ENCODE results near the gene ZDHHC7. TPM values are rescaled to one million over a fixed set of nuclear protein-coding genes. Genes with fewer than 3 reads are reported as not detected.

ZDHHC7 gene
- total and polyA plus RNA-seq, 2 of the 8 experiments (the other 6 are each of a cell fraction or from before 2014, with no cell fraction given) = 40.5 to 56.3 TPM

DNA sequence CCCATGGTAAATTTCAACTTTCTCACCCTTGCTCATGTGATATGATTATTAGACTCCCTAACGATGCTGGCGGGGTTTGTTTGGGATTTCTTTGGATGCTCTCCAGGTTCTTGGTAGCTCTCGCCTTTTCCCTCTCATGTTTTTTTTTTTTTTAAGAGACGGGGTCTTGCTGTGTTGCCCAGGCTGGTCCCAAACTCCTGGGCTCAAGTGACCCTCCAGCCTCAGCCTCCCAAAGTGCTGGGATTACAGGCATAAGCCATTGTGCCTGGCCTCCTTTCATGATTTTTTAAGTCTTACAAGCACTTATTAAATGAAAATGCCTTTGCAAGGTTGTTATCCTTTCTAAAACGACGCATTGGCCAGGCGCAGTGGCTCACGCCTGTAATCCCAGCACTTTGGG lies 40.3 kb upstream of the ZDHHC7 start:
- Histone ChIP-seq H2BK5ac (ENCODE audit: low read depth, low read length) (no peak overlapping the region), H3K9me3 (ENCODE audit: insufficient read depth in 2 of 2, low read depth in 1 of 2, low read length in 1 of 2) (no peaks in the 10 kb centered on the region), H2AFZ (ENCODE audit: low read length) (no peak overlapping the region), H3K4me2 (ENCODE audit: insufficient read depth in 1 of 2, low read depth in 2 of 2, low read length in 2 of 2) (no peak overlapping the region), H2AK5ac (ENCODE audit: low read depth, low read length) (no peak overlapping the region), H3K27ac (ENCODE audit: low read depth, low read length) (no peak overlapping the region), H3K4me3 (ENCODE audit: extremely low read depth in 1 of 4, insufficient read depth in 2 of 4, low read depth in 3 of 4, low read length in 4 of 4) (no peak overlapping the region), H3K4me1 (replicated peaks in 1 of 4; ENCODE audit: control insufficient read depth in 3 of 4, insufficient read depth in 4 of 4, low read length in 3 of 4) (peaks cover 0 to 6% (median 4%) of the 10 kb centered on the region in 4 experiments; a peak in 4 of 7 replicates), H3K9ac (replicated peaks in 1 of 4; ENCODE audit: extremely low read depth in 1 of 4, low read depth in 3 of 4, low read length in 3 of 4) (no peak overlapping the region), H3K79me2 (ENCODE audit: control insufficient read depth in 1 of 2, insufficient read depth in 2 of 2, low read length in 2 of 2) (no peaks in the 10 kb centered on the region), H3K18ac (ENCODE audit: extremely low read depth, low read length) (no peak overlapping the region), H3K56ac (replicated peaks; ENCODE audit: insufficient read length, low read depth, low read length) (no peak overlapping the region), H4K8ac (ENCODE audit: extremely low read depth, insufficient read depth, low read length) (no peak overlapping the region), H2BK12ac (ENCODE audit: low read depth, low read length) (no peak overlapping the region), H3K23ac (ENCODE audit: insufficient read length) (no peak overlapping the region), H4K5ac (ENCODE audit: insufficient read length, low read depth, low read length) (no peak overlapping the region), H3K4ac (replicated peaks; ENCODE audit: insufficient read length, low read depth, low read length) (no peak overlapping the region), H2BK20ac (ENCODE audit: low read length) (no peak overlapping the region), H3K14ac (ENCODE audit: insufficient read length) (no peak overlapping the region), H3K36me3 (ENCODE audit: control insufficient read depth in 2 of 4, insufficient read depth in 4 of 4, low read length in 3 of 4) (no peaks in the 10 kb centered on the region), H2BK15ac (ENCODE audit: low read length) (no peak overlapping the region), H3K27me3 (replicated peaks in 1 of 4; ENCODE audit: control insufficient read depth in 3 of 4, extremely low read depth in 1 of 4, insufficient read depth in 3 of 4, low read length in 3 of 4) (no peaks in the 10 kb centered on the region), H2BK120ac (replicated peaks; ENCODE audit: low read depth, low read length) (no peak overlapping the region), H3K23me2 (ENCODE audit: low read depth, low read length) (no peaks in the 10 kb centered on the region), H3K79me1 (ENCODE audit: low read depth, low read length) (no peaks in the 10 kb centered on the region), H4K20me1 (replicated peaks in 1 of 2; ENCODE audit: control insufficient read depth in 1 of 2, insufficient read depth in 2 of 2, low read length in 2 of 2) (peaks cover 0 to 2% of the 10 kb centered on the region in 2 experiments), H4K91ac (replicated peaks; ENCODE audit: insufficient read length, low read length) (no peak overlapping the region)
- POLR2A ChIA-PET (ENCODE audit: partially characterized antibody) = no interaction called here
- FAIRE-seq = no peak
- CTCF ChIA-PET (ENCODE audit: partially characterized antibody) = interaction anchor here (0.9 to 1.2 kb wide), 4 partner anchors 20 to 81 kb away, joined by 3 to 4 read pairs (median 4); no protein-coding TSS in a partner anchor
- WGBS, 2 experiments (ENCODE audit: extremely low coverage in 1 of 2, insufficient coverage in 1 of 2, insufficient read length in 1 of 2, insufficient replicate concordance in 2 of 2, low coverage in 1 of 2, low lambda C conversion rate in 2 of 2, missing lambda C conversion rate in 1 of 2) = 85% methylated on average over 7 of the region's 8 CpGs; no CpG with 5 or more reads in 1 of the 2 experiments
- DNase-seq (ENCODE audit: low read depth in 1 of 2, low spot score in 2 of 2) = no peak
- TF ChIP-seq, protein P1, sequence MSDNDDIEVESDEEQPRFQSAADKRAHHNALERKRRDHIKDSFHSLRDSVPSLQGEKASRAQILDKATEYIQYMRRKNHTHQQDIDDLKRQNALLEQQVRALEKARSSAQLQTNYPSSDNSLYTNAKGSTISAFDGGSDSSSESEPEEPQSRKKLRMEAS (IDR thresholded peaks at IDR 0.05) = no peak
- TF ChIP-seq CTBP2 (IDR thresholded peaks at IDR 0.05; ENCODE audit: borderline replicate concordance, insufficient read depth, insufficient read length, low read length) = no peak
- TF ChIP-seq KDM4A (IDR thresholded peaks at IDR 0.05; ENCODE audit: low read depth, low read length, severe bottlenecking) = no peak
- TF ChIP-seq PHF8 (conservative IDR thresholded peaks at IDR 0.05; ENCODE audit: low read depth, low read length) = no peak
- TF ChIP-seq EGR1 (IDR thresholded peaks at IDR 0.05; ENCODE audit: borderline replicate concordance, low read depth, low read length) = no peak
- TF ChIP-seq GABPA (IDR thresholded peaks at IDR 0.05; ENCODE audit: borderline replicate concordance, insufficient read depth, low read length) = no peak
- TF ChIP-seq GTF2F1 (IDR thresholded peaks at IDR 0.05; ENCODE audit: borderline replicate concordance, low read depth, low read length) = no peak
- TF ChIP-seq BCL11A (IDR thresholded peaks at IDR 0.05; ENCODE audit: low read depth in 2 of 2, low read length in 2 of 2) = no peak
- TF ChIP-seq ASH2L (IDR thresholded peaks at IDR 0.05; ENCODE audit: low read length) = no peak
- no peak for TF ChIP-seq BRCA1 (IDR thresholded peaks at IDR 0.05; ENCODE audit: low read depth, low read length)
- no peak for TF ChIP-seq CREB1 (IDR thresholded peaks at IDR 0.05)
- TF ChIP-seq MAFK (IDR thresholded peaks at IDR 0.05; ENCODE audit: low read depth, low read length) = no peak

Measured in H1 (cell line).